ENCODE data around the gene CDH6. TPM values are rescaled to one million over a fixed set of nuclear protein-coding genes. Genes with fewer than 3 reads are reported as not detected.

CDH6 gene
- total and polyA plus RNA-seq, 10 of the 15 experiments (the other 5 are each of a cell fraction or from before 2014, with no cell fraction given), result 0.01 TPM; not detected in 9

DNA sequence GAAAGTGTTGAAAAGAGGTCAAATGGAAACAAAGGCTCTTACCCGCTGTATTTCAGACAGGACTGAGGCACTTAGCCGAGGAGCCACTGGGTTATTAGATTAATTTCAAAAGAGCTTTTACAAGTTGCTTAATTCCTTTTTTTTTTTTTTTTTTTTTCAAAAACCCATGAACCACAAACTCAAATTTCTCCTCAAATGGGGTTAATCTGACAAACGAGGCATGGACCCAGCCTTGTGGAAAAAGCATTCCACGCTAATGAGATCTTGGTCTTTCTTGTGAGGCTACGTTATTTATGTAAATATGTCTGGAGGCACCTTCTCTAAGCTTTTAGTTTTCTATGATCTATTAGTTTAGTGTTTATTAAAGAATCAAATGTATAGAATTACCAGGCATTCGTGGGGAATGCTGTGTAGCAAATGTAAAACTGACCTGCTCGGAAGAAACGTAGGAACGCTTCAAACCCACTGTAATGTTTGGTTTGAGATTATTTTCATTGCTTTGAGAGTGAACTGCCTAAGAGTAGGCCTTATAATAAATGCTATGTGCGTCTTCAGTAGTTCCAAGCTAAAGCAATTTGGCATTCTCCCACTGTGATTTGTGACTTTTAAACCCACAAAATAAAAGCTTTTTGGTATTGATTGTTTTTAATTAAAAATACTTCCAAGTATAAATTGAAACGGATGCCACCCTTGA, 134.7 kb downstream of the CDH6 start:
- Histone ChIP-seq H3K27me3 (replicated peaks in 1 of 2; ENCODE audit: control insufficient read depth in 2 of 2, insufficient read depth in 2 of 2, low read length in 1 of 2) (no peaks in the 10 kb centered on the region; a peak in 1 of 4 replicates), H3K4me3 (no peak overlapping the region), H3K9me3 (replicated peaks; ENCODE audit: control insufficient read depth, insufficient read depth, low read length) (no peaks in the 10 kb centered on the region), H3K36me3 (ENCODE audit: control insufficient read depth in 2 of 2, insufficient read depth in 2 of 2, low read length in 1 of 2) (no peaks in the 10 kb centered on the region), H3K4me1 (ENCODE audit: control insufficient read depth, insufficient read depth, low read length) (no peaks in the 10 kb centered on the region), H3K27ac (ENCODE audit: control insufficient read depth, insufficient read depth) (no peak overlapping the region), H3K79me2 (ENCODE audit: control insufficient read depth, insufficient read depth, low read length) (no peaks in the 10 kb centered on the region), H3K4me2 (ENCODE audit: control insufficient read depth, insufficient read depth) (no peak overlapping the region), H3K9ac (ENCODE audit: control insufficient read depth, insufficient read depth, low read length) (no peak overlapping the region), H2AFZ (ENCODE audit: control insufficient read depth, low read depth, low read length) (no peak overlapping the region), H4K20me1 (ENCODE audit: control insufficient read depth, insufficient read depth) (no peaks in the 10 kb centered on the region)
- TF ChIP-seq, protein P1, sequence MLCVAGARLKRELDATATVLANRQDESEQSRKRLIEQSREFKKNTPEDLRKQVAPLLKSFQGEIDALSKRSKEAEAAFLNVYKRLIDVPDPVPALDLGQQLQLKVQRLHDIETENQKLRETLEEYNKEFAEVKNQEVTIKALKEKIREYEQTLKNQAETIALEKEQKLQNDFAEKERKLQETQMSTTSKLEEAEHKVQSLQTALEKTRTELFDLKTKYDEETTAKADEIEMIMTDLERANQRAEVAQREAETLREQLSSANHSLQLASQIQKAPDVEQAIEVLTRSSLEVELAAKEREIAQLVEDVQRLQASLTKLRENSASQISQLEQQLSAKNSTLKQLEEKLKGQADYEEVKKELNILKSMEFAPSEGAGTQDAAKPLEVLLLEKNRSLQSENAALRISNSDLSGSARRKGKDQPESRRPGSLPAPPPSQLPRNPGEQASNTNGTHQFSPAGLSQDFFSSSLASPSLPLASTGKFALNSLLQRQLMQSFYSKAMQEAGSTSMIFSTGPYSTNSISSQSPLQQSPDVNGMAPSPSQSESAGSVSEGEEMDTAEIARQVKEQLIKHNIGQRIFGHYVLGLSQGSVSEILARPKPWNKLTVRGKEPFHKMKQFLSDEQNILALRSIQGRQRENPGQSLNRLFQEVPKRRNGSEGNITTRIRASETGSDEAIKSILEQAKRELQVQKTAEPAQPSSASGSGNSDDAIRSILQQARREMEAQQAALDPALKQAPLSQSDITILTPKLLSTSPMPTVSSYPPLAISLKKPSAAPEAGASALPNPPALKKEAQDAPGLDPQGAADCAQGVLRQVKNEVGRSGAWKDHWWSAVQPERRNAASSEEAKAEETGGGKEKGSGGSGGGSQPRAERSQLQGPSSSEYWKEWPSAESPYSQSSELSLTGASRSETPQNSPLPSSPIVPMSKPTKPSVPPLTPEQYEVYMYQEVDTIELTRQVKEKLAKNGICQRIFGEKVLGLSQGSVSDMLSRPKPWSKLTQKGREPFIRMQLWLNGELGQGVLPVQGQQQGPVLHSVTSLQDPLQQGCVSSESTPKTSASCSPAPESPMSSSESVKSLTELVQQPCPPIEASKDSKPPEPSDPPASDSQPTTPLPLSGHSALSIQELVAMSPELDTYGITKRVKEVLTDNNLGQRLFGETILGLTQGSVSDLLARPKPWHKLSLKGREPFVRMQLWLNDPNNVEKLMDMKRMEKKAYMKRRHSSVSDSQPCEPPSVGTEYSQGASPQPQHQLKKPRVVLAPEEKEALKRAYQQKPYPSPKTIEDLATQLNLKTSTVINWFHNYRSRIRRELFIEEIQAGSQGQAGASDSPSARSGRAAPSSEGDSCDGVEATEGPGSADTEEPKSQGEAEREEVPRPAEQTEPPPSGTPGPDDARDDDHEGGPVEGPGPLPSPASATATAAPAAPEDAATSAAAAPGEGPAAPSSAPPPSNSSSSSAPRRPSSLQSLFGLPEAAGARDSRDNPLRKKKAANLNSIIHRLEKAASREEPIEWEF (IDR thresholded peaks at IDR 0.05; ENCODE audit: insufficient replicate concordance, low read depth, low read length), result no peak
- no peak for TF ChIP-seq ESRRA (IDR thresholded peaks at IDR 0.05; ENCODE audit: low read length)
- TF ChIP-seq HDAC2 (IDR thresholded peaks at IDR 0.05), result no peak
- TF ChIP-seq SUZ12 (IDR thresholded peaks at IDR 0.05; ENCODE audit: unreplicated experiment), result no peak
- no peak for TF ChIP-seq RAD51 (IDR thresholded peaks at IDR 0.05)
- ATAC-seq (no peak), DNase-seq (ENCODE audit: low read depth, low spot score) (no peak), FAIRE-seq (no peak)
- in situ Hi-C loops (cut with MboI) (no loop called here), intact Hi-C loops (cut with micrococcal nuclease; ENCODE audit: unreplicated experiment) (no loop called here)
- CTCF ChIA-PET, result interaction anchor here (0.7 to 1.7 kb wide), 2 partner anchors 58 to 62 kb away, joined by 3 to 4 read pairs; no protein-coding TSS in a partner anchor
- 55% methylated on average over 11 of the region's 11 CpGs for WGBS (ENCODE audit: insufficient coverage, insufficient replicate concordance, low lambda C conversion rate, missing lambda C conversion rate)
- POLR2A ChIA-PET, result interaction anchor here (0.6 kb wide), 1 partner anchor 91 kb away, joined by 7 read pairs; no protein-coding TSS in a partner anchor
- no TSS peak for BruUV-seq (replicated peaks)
- SMC1A ChIA-PET (ENCODE audit: uncharacterized antibody, unreplicated experiment), result interaction anchor here (1.0 to 2.3 kb wide), 3 partner anchors 11 to 55 kb away, joined by 3 to 6 read pairs (median 3); no protein-coding TSS in a partner anchor
- RAD21 ChIA-PET (ENCODE audit: unreplicated experiment), result interaction anchor here (1.1 kb wide), 1 partner anchor 87 kb away, joined by 3 read pairs; no protein-coding TSS in a partner anchor
